Right renal pelvis (tissue), 4 donors: ENCODE data around the gene OR4M1. TPM values are rescaled to one million over a fixed set of nuclear protein-coding genes. Genes with fewer than 3 reads are reported as not detected.
"Not testable (repeated sequence)": the region's sequence is repeated elsewhere in the genome, so short reads cannot be mapped to it uniquely, and the experiment has no call there.

Experiments
- DNase-seq, 4 donors: peaks; one replicate each; pipeline ENCODE4 v3.0.0-alpha.2; 2013; ENCODE audit warnings: low read depth in 4 of 4, low spot score in 3 of 4, missing footprints in 1 of 4
- polyA plus RNA-seq, 4 donors: library from polyadenylated mRNA; unstranded; fragments of 120-200 nt; gene quantifications; one replicate each; pipeline ENCODE4 v1.2.1, GENCODE V29; 2013; ENCODE audit not compliant: insufficient read length in 4 of 4

Gene OR4M1, protein sequence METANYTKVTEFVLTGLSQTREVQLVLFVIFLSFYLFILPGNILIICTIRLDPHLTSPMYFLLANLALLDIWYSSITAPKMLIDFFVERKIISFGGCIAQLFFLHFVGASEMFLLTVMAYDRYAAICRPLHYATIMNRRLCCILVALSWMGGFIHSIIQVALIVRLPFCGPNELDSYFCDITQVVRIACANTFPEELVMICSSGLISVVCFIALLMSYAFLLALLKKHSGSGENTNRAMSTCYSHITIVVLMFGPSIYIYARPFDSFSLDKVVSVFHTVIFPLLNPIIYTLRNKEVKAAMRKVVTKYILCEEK
- not detected for polyA plus RNA-seq

DNA sequence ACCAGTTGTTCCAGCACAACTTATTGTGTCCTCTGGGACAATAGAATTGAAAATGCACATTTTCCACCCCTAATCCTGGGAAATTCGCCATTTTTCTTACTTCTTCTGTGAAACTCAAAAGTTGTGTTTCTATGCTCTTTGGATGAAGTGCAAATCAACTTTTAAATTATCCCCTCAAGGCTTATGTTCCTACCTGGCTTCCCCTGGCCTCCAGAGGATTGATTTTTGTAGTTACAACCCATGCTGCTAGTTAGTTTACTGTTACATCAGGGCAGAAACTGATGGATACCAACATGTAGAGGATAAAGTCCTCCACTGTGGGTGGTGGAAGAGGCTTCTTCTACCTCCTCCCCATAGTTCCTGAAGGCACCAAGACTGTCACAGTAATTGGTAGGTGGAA lies at the start of gene OR4M1:
OR4M1 (plus strand) TSS at position 301 of the 400 bp plus-strand sequence. CDS start 6,819 bp downstream, outside the sequence.
- DNase-seq: not testable (repeated sequence)

DNA sequence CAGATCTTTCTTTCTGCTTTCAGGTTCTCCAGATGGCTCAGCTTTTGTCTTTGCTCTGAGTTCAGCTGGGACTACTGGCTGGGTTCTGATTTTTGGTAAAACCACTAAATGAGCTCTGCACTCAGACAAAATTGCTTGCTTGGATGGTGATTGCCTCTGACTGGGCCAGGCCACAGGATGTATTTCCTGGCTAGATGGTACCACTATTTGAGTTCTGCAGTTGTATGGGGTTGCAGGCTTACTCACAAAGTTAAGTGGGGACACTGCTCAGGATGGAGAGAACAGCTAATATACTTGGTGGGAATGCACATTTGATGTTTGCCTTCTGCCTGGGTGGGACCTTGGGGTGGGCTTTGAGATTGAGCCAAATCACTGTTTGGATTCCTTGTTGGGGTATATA lies 43.9 kb upstream of the OR4M1 start:
- DNase-seq: no peak

DNA sequence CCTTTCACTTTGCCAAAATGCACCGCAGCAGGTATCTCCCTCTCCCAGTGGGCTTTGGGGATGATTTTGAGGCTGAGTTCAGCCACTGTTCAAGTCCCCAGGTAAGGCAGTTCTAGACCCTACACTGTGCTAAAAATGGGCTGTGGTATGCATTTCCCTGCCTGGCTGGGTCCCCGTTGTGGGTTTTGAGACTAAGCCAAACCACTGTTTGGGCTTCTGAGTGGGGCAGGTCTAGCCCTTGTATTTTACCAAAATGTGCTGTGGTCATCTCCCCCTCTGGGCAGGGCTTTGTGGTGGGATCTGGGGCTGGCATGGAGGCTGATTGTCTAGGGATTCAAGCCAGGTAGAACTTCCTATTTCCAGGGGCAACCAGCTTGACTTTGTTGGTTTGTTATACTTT lies 43.5 kb upstream of the OR4M1 start:
- no peak for DNase-seq

DNA sequence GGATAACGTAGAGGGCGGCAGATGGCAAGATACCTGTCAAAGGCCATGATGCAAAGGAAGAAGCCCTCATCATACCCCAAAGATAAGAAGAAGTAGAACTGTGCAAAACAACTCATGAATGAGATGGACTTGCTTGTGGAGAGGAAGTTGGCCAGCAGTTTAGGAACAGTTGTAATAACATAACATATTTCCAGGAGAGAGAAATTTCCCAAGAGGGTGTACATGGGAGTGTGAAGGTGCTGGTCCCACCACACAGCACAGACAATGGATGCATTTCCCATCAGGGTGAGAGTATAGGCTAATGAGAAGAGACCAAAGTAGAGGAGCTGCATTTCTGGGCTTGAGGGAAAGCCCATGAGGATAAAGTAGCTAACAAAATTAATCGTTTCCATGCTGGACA lies 39.4 kb upstream of the OR4M1 start:
- DNase-seq: not testable (repeated sequence)

DNA sequence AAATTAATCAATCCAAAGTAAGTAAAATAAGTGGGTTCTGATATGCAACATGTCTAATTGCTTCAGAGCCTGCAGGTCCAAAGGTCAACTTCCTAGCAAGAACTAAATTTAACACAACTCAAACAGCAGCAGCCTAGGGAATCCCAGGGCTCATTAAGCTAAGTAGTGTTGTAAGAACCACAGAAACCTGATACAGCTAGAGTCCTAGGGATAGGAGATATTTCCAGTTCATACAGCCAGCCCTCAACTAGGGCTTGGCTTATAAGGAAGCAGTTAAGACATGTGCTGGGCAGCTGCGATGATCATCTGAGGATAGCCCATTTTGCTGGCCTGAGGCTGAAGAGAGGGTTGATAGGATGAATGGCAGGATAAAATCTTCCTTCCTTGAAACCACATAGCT lies 30.0 kb upstream of the OR4M1 start, which contains the start of gene OR4Q3:
OR4Q3 (plus strand) TSS at position 316 of the 400 bp plus-strand sequence.
- no peak for DNase-seq

DNA sequence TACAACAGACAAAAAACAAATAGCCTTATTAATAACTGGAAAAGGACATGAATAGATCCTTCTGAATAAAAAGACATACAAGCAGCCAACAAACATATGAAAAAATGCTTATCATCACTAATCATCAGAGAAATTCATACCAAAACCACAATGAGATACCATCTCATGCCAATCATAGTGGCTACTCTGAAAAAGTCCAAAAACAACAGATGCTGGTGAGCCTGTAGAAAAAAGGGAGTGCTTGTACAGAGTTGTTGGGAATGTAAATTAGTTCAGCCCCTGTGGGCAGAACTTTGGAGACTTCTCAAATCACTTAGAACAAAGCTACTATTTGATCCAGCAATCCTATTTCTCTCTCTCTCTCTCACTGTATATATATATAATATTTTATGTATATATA lies 21.0 kb upstream of the OR4M1 start:
- not testable (repeated sequence) for DNase-seq

DNA sequence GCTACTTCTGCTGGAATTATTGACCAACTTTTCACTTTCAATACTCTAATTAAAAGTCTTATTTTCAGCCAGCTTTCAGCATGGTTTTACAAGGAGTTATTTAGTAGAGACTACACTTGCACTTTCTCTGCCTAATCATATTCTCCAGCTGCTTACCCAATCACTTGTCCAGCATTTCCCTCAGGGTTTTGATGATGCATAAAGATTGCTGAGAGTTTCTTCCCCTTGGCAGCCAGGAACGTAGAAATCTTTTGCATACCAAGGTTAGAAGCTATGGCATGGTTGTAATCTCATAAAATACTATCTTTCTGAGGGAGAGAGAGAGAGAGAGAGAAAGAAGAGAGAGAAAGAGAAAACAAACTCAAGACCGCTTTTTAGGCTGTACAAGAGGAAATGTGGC lies 19.1 kb upstream of the OR4M1 start:
- no peak for DNase-seq

DNA sequence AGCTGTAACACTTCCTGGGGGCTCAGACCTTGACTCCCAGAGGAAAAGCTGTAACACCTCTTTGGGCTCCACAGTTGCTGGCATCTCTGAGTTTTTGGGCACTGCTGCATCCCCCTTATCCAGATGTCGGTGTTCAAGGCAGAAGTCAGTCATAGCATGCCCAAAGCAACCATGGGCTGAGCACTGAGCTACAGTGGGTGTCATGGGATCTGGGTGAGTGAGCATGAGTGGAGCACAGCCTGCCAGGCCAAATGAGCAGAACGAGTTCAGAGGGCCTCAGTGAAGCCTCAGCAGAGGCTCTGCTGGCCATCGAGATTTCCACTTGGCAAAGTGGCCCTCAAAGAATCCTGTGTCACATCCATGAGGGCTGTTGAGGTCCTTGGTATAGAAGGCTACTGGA lies 1.8 kb upstream of the OR4M1 start:
- not testable (repeated sequence) for DNase-seq

DNA sequence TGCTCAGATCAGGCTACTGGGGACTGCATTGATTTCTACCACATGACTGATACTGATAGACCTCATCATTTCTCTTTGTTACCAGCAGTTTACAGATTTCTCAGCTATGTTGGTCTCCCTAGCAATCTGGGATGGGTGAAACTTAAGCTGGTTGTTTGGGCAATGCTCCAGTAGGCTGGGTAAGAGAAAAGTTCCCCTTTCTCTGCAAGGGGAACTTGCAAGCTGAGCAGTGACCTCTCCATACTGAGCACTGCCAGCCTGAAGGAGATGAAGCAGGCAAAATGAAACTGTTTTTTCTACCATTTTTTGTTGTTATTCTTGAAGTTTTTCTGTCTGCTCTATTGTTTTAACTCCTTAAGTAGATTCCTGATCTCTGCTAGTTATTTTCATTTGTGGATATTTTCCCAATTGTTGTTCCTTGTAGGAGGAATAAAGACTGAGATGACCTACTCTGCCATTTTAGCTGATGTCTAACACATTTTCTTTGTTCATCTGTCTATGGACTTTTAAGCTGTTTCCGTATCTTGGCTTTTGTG lies 1.3 kb upstream of the OR4M1 start:
- DNase-seq: no peak

DNA sequence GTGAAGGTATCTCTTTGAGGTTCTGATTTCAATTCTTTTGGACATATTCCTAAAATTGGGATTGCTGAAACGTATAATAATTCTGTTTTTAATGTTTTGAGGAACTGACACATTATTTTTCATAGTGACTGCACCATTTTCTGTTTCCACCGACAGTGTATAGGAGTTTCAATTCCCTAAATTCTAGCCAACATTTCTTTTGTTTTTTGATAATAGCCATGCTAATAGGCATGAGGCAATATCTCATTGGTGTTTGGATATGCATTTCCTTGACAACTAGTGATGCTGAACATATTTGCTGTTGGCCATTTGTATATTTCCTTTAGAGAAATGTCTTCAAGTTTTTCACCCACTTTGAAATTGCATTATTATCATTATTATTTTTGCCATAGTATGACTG lies 850 bp upstream of the OR4M1 start:
- not testable (repeated sequence) for DNase-seq

DNA sequence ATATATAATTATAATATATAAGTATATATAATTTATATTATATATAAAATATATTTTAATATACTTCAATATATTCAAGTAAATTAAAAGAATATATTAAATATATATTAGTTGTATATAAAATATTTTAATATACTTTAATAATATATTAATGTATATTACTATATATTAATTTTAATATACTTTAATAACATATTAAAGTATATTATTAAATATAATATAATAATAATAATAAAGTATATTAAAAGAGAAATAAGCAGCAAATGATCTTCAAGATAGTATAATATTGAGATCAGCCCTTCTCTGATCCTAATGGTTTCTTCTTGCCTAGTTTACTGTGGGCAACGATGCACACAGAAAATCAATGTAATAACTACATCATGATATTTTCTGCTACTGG lies 2.3 kb downstream of the OR4M1 start:
- DNase-seq: no peak

DNA sequence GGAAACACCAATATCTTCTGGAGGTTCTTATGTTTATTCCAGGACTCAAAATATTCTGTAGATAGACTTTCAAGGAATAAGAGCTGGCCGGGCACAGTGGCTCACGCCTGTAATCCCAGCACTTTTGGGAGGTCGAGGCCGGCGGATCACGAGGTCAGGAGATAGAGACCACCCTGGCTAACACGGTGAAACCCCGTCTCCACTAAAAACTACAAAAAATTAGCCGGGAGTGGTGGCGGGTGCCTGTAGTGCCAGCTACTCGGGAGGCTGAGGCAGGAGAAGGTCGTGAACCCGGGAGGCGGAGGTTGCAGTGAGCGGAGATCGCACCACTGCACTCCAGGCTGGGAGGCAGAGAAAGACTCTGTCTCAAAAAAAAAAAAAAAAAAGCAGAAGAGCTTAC lies 12.5 kb downstream of the OR4M1 start:
- not testable (repeated sequence) for DNase-seq

DNA sequence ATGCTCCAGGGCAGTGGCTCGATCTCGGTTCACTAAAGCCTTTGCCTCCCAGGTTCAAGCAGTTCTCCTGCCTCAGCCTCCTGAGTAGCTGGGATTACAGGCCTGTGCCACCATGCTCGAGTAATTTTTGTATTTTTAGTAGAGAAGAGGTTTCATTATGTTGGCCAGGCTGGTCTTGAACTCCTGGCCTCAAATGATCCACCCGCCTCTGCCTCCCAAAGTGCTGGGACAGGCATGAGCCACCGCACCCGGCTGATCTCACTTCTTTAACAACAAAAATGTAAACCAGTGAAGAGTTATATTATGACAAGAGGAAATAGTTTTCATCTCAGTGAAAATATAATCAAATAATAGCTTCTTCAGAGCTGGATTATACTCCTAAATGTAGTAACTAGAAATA lies 14.0 kb downstream of the OR4M1 start:
- not testable (repeated sequence) for DNase-seq

DNA sequence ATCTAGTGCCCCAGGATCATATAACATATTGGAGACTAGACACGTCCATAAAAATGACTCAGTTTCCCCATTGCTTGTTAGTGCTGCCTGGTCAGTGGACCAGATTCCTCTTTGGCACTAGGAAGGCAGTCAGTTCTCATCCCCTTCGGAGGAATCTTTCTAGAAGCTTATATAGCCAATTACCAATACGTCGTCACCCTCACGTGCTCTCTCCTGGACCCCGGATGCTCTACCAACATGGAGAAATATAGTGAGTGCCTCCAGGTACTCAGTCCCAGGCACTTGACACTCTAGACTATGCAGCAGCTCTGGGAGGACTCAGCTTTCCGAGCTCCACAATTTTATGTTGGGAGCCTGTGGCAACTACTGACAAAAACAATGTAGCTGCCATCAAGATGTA lies 14.8 kb downstream of the OR4M1 start:
- not testable (repeated sequence) for DNase-seq

DNA sequence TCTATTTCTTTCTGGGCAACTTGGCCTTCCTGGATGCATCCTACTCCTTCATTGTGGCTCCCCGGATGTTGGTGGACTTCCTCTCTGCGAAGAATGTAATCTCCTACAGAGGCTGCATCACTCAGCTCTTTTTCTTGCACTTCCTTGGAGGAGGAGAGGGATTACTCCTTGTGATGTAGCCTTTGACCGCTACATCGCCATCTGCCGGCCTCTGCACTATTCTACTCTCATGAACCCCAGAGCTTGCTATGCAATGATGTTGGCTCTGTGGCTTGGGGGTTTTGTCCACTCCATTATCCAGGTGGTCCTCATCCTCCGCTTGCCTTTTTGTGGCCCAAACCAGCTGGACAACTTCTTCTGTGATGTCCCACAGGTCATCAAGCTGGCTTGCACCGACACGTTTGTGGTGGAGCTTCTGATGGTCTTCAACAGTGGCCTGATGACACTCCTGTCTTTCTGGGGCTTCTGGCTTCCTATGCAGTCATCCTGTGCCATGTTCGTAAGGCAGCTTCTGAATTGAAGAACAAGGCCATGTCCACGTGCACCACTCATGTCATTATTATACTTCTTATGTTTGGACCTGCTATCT lies 23.3 kb downstream of the OR4M1 start:
- DNase-seq: not testable (repeated sequence)

DNA sequence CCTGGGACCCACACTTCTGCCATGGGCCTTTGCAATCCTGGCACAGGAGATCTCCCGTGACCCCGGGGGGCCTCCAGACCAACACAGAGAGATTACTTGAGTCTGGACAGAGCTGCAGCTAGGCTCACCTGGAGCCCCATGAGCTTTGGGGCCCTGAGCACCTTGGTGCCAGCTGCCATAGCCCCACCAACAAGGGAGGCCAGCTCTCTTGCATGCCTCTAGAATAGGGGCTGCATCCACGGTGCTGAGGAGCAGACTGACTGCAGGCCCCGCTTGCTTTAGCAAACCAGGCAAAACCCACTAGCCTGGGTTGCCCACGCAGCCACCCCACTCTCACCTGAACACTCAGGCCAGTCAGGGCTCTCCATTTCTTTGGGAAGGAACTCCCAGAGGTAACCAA lies 26.6 kb downstream of the OR4M1 start:
- DNase-seq: no peak

DNA sequence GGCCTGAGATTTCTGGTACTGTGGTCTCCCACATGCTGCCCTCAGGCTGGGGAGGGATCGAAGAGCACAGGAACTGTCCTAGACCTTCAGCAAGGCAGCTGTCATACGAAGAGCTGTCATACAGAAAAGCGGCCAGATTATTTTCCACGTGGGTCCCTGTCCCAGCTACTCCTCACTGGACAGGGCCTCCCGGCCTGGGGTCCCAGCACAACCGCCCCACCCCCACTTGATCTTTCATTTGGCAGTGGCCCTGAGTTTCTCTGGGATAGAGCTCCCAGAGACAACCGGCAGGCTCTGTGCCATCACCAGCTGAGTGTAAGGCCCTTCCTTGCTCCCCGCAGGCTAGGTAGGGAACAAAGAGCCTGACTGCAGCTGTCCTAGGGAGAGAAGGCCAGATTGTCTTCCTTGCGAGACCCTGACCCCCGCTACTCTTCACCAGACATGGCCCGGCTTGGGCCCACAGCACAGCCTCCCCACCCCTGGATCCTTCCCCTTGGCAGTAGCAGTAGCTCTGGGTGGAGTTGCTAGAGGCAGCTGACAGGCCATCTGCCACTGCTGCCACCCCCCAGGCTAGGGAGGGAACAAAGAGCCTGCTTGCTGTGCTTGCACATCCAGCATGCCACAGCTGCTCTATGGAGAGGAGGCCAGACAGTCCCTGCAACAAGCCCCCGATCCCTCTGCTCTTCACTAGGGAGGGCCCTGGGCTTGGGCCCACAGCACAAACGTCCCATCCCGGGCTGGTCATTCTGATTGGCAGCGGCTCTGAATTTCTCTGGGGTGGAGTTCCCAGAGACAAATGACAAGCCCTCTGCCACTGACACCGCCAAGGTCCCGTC lies 27.2 kb downstream of the OR4M1 start:
- DNase-seq: no peak

DNA sequence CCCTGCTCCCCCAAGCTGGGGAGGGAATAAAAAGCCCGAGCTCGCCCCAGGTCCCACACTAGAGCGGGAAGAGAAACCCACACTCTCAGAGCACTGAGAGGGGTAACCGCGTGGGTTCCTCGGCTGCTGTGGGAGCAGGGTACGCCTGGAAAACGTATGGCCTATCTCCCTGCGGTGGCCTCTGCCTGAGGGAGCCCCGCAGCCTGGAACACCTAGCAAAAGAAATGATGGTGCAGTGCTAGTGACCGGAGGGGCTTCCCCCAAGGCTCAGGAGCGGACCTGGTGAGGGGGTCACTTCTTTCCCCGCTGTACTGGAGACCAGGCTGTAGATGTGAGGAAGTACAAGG lies 27.8 kb downstream of the OR4M1 start:
- DNase-seq: no peak

DNA sequence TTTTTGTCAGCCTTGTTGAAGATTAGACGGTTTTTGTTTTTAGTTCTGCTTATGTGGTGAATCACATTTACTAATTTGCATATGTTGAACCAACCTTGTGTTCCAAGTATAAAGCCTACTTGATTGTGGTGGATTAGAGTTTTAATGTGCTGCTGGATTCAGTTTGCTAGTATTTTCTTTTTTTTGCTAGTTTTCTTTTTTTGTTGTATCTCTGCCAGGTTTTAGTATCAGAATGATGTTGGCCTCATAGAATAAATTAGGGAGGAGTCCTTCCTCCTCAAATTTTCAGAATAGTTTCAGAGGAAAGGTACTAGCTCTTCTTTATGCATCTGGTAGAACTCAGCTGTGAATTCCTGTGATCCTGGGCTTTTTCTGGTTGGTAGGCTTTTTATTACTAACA lies 30.2 kb downstream of the OR4M1 start, which contains the start of gene OR4N2:
OR4N2 (plus strand) TSS at position 301 of the 400 bp plus-strand sequence. CDS start 23,679 bp downstream, outside the sequence.
- not testable (repeated sequence) for DNase-seq

DNA sequence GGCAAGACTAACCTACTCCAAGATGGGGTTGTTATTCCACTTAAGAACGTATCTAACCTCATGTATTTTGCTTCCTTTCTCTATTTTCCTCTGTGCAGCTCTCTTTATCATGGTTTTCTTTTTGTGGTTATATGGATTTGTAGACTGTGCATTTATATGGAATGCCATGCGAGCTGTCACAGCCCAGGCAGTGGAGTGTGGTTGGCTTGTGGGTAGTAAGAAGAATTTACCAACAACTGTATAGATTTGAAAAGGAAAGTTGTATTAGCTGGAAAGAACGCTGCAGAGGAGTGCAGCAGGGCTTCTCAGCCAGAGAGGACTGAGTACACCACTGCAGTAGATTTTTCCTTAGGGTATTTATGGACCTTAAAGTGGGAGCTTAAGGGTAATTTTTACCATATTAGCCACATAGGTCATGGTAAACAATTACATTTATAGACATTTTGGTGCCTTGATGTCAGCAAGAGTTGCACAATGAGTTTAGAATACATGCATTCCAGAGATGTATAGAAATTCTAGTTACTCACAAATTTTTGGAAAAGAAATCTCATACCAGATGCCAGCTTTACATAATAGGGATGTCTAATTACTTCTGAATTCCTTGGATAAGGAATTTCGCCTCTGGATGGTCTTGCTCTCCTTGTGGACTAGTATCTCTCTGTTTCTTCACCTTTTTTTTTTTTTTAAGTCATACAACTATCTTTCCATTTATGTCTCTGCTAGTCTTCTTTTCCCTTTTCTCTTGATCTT lies 40.0 kb downstream of the OR4M1 start:
- not testable (repeated sequence) for DNase-seq
